ENCODE results near the gene IFNLR1. TPM values are rescaled to one million over a fixed set of nuclear protein-coding genes. Genes with fewer than 3 reads are reported as not detected.
"Not testable (repeated sequence)": the region's sequence is repeated elsewhere in the genome, so short reads cannot be mapped to it uniquely, and the experiment has no call there.

The IFNLR1 gene
- total RNA-seq = 0.39 and 0.41 TPM in 2 replicates

DNA sequence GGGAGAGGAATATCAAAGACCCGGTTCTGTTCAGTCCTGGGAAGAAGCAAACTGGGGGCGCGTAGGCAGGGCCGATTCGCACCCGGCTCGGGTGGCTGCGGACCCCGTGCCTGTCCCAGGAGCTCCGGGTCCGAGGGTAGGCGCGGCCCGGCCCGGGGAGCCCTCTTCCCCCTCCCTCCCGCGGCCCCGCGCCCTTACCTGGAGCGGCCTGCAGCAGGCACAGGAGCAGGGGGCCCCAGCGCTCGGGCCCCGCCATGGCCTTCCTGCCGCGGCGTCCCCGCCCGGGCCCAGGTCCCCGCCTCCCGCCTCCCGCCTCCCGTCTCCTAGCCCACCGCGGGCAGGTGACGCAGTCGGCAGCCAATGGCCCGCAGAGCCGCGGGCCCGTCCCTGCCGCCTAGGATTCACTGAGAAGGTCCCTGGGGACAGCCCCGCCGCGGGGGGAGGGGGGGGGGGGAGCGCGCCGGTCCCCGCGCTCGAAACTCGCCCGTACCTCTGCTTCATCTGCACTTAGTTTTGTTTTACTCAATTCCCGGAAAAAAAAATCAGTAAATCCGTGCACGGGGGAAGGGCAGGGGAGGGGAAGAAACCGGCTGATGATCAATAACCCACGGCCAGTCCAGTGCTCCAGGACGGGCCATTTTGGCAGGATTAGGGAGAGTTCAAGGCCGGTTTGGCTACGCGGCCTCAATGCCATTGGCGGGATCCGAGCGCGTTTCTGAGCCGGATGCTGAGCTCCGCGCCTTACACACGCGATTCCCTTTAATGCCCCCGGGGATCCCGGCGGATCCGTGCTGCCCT lies at the start of gene IFNLR1:
IFNLR1 (minus strand) TSS at position 297 of the 798 bp plus-strand sequence; CDS start at position 256, 41 bp downstream.
- DNase-seq (ENCODE audit: extremely low read depth, low read depth, low spot score) = no peak

DNA sequence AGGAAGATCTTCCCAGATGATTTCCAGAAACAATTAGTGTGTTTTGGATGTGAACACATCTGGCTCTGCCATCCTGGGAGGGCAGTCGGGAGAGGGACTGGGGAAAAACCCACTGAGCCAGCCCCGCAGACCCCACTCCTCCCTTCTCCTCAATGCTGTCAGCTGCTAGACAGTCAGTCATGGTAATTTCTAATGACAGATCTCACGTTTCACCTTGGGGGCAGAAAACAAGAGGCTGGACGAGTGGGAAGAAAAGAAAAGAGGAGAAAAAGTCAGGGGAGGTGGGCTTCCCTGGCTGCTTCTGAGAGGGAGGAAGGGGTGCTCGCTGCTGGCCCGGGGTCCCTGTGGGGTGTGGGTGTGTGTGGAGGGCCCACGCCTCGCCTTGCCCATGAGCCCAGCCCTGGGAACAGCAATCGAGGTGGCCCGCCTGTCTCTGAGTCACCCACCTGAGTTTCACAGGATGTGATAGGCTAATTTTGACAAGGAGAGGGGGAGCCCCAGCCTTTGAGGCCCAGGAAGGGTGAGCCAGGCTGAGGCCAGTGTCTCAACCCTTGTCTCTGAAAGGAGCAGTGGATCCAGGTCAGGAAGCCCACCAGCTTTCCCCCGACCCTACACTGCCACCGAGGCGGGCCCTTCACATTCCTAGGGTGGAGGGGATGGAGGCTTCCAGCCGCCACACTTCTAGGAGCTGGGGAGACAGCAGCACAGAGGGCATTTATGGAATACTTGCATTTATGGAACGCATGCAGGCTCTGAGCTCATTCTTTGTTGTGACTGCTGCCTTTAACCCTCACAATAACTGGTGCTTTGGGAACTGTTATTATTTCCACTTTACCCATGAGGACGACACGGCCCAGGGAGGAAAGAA lies 49.1 kb upstream of the IFNLR1 start:
- no peak for DNase-seq (ENCODE audit: extremely low read depth, low read depth, low spot score)

DNA sequence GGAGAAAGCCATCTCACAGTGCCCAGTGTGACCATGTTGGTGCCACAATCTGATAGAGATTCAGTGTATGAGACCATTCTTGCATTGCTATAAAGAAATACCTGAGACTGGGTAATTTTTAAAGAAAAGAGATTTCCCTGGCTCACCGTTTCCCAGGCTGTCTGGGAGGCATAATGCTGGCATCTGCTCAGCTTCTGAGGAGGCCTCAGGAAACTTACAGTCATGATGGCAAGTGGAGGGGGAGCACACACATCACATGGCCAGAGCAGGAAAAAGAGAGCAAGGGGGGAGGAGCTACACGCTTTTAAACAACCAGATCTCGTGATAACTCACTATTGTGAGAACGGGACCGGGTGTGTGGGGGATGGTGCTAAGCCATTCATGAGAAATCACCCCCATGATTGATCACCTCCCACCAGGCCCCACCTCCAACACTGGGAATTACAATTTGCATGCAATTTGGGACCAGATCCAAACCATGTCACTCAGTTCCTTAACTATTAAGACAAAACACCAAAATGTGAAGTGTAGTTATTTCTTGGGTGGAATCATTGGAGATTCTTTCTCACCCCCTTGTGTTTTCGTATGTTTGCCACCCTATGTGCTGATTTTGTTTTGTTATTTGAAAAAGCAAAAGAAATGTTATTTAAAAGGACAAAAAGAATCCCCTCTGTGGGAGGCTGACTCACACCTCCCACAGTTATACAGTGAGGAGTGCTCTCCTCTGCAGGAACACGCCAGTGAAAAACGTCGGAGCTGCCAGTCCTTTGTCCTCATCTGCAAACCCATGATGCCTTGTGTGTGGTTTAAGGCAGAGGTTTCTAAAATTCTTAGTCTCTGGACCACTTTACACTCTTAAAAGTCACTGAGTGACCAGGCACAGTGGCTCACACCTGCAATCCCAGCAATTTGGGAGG lies 46.9 kb upstream of the IFNLR1 start:
- DNase-seq (ENCODE audit: extremely low read depth, low read depth, low spot score) = no peak

DNA sequence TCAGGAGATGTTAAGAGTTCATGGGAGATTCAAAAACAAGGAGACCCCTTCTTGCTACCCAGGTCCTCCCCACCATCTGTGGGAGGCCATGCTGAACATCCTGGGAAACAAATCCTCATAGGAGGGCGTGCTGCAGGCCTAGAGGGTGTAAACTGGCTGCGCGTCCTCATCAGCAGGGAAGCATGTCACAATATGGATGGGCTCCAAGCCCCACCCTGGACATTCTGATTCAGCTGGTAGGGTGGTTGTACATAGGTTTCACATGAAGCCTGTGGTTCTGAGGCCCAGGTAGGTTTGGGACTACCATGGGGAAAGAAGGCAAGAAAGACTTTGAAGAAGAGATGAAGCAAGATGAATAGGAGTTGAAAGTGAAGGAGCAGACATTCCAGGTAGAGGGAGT lies 44.6 kb upstream of the IFNLR1 start:
- DNase-seq (ENCODE audit: extremely low read depth, low read depth, low spot score) = no peak

DNA sequence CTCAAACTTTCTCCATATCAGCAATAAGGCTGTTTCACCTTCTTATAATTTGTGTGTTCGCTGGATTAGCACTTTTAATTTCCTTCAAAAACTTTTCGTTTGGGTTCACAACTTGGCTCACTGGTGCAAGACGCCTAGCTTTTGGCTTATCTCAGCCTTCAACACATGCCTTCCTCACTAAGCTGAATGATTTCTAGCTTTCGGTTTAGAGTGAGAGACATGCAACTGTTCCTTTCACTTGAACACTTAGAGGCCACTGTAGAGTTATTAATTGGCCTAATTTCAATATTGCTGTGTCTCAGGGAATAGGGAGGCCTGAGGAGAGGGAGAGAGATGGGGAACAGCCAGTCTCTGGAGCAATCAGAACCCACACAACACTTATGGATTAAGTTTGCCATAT lies 41.2 kb upstream of the IFNLR1 start:
- no peak for DNase-seq (ENCODE audit: extremely low read depth, low read depth, low spot score)

DNA sequence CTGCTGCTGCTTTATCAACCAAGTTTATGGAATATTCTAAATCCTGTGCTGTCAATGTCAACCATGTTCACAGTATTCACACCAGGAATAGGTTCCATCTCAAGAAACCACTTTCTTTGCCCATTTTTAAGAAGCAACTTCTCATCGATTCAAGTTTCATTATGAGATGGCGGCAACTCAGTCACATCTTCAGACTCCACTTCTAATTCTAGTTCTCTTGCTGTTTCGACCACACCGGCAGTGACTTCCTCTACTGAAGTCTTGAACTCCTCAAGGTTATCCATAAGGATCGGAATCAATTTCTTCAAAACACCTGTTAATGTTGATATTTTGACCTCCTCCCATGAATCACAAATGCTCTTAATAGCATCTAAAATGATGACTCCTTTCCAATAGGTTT lies 39.7 kb upstream of the IFNLR1 start:
- DNase-seq (ENCODE audit: extremely low read depth, low read depth, low spot score) = no peak

DNA sequence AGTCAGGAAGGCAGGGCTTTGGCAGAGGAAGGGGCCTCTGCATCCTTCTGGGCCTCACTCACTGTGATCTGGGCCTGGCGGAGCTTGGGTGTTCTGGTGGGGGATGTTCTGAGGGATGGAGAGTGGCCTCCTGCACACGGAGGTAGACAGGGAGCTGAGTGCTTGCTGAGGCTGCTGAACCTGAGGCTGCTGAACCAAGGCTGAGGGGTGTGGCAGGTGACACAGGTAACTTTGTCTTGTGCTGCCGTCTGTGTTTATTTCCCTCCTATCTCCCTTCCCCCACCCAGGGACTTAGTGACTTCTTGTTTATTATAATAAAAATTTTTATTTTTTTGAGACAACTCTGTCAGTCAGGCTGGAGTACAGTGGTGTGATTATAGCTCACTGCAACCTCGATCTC lies 37.7 kb upstream of the IFNLR1 start:
- DNase-seq (ENCODE audit: extremely low read depth, low read depth, low spot score) = no peak

DNA sequence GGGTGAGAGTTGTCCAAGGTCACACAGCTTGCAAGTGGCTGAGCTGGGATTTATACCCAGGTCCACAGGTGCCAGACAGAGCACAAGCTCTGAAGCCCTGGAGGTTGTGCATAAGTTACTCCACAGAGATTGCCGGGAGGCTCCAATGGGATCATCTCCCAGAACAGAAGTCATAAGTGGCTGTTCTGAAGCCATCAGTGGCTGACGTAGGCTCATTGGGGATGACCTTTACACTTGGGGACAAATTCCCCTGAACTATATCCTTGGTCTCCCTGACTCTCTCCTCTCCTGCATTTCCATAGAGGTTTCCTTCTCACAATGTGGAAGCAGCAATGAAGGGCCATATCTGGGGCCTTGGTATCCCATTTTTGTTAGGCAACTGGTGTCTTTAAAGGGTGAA lies 37.0 kb upstream of the IFNLR1 start:
- no peak for DNase-seq (ENCODE audit: extremely low read depth, low read depth, low spot score)

DNA sequence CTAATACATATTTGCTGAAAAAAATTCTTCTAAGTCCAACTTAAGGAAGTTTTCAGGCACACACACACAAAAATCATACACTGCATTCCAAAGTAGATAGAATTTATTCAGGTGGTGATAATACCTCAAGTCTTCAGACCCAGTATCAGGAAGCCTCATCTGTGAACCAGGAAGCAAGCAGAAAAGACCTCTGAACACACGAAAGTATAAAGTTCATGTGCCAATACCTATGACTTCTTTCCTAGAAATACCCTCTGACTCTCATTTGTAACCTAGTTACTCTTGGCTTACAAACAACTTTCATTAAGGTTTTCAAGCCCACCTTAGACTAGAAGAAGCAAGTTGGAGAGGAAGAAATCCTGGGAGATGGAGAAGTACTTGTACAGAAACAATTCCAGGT lies 35.7 kb upstream of the IFNLR1 start:
- no peak for DNase-seq (ENCODE audit: extremely low read depth, low read depth, low spot score)

DNA sequence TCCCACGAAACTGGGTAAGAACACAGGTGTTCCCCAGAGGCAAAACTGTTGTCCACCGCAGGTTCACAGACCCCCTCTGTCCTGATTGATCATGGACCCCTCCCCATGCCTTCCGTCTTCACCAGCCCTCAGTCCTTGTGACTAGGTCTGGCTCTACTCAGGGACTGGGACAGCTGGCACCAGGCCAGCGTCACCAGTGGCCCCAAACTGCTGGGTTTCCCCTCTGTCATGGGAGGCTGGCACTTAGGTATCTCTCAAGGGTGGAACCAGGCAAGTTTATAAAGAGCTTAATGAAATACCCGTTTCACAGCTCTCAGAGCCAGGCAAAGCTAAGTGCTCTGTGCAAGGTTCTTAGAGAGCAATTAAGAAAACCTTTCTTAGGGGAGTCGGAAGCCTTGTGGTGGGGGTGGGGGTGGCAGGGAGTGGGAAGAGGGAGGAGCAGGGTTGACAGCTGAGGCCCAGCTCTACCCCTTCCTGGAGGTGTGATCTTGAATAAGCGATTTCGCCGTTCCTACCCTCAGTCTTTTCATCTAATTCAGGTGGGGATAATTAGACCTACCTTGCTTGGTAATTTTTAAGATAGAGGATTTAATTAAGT lies 35.0 kb upstream of the IFNLR1 start:
- no peak for DNase-seq (ENCODE audit: extremely low read depth, low read depth, low spot score)

DNA sequence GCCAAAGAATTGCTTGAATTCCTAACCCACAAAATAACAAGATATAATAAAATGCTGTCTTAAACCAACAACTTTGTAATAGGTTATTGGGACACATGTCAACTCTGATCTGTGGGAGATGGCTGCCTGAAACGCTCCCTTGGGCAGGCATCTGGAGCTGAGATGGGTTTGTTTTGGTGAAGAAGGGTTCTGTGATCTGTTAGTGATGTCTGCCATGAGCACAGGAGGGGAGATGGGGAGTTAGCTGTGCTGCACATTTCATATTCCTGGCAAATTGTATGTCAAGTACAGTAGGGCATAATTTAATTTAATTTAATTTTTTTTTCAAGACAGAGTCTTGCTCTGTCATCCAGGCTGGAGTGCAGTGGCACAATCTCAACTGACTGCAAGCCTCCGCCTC lies 34.2 kb upstream of the IFNLR1 start:
- no peak for DNase-seq (ENCODE audit: extremely low read depth, low read depth, low spot score)

DNA sequence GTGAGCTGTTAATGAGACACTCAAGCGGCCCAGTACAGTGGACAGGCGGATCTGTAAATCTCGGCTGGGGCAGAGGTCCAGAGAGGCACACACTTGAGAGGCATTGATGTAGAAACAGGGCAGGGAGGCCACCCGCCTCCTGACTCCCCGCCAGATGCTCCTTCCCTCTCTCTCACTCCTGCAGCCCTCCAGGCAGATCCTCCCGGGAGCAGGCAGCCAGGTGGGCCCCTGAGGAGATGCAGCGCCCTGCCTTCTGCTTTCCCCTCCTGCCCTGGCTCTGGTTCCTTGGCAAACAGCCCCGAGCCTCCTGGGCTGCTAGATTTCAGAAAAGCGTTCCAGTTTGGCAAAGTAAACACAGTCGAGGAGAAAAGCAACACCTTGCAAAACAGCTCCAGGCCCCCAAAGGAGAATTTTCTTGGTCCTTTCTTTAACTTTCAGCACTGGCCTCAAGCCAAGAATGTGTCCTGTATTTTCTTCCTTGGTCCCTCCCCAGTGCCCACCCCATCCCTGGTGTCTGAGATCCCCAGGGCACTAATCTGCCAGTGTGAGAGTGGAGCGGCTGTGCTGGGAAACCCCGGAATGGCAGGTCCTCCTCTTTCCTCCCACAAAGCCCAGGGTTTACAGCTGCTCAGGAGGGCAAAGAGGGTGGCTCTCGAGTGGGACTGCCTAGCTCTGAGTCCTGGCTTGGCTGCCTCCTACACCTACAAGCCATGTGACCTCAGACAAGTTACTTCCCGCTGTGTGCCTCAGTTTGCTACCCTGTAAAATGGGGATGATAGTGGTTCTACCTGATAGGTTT lies 29.4 kb upstream of the IFNLR1 start:
- no peak for DNase-seq (ENCODE audit: extremely low read depth, low read depth, low spot score)

DNA sequence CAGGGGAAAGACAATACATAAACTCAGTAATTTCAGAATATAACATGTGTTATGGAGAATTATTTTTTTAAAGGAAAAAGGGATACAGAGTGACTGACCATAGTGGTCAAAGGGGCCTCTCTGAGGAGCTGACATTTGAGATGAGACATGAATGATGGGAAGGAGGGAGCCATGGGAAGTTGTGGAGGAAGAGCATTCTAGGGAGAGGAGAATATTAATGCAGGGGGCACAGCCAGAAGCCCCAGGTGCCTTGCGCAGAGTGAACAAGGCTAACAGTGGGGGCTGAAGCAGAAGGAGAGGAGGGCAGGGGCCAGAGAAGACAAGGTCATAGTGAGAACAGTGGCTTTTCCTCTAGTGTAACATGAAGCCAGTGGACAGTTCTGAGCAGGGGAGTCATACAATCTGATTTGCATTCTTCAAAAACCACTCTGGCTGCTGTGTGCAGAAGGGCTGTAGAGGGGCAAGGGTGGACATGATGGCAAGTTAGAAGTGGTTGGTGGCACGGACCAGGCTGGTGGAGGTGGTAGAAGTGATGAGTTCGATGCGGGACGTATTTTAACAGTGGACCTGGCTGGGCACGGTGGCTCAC lies 28.2 kb upstream of the IFNLR1 start:
- no peak for DNase-seq (ENCODE audit: extremely low read depth, low read depth, low spot score)

DNA sequence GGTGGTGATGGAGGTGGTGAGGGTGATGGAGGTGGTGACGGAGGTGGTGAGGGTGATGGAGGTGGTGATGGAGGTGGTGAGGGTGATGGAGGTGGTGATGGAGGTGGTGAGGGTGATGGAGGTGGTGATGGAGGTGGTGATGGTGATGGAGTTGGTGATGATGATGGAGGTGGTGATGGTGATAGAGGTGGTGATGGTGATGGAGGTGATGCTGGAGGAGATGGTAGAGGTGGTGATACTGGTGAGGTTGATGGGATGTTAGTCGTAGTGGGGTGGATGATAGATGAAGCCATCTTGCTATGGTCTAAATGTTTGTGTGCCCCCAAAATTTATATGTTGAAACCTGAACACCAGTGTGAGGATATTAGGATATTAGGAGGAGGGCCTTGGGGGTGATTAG lies 25.3 kb upstream of the IFNLR1 start:
- DNase-seq (ENCODE audit: extremely low read depth, low read depth, low spot score) = no peak

DNA sequence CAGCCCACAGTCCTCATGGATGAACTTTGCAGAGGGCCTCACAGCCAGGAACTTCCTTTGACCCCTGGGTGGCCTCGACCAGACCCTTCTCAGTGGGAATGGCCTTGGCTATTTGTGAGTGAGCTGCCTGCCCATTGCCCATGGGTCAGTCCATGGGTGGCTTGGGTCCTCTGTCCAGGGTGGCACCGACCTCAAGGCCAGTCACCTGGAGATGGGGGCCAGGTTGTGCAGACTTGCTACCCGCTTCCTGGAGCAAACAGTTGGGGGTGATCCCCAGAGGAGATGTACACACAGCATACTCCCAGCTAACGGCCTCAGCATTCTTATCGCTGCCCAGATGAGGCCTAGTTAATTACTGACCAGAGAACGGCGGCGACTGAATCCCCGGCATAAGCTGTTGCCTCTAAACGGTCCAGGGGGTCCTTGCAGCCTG lies 23.1 kb upstream of the IFNLR1 start:
- no peak for DNase-seq (ENCODE audit: extremely low read depth, low read depth, low spot score)

DNA sequence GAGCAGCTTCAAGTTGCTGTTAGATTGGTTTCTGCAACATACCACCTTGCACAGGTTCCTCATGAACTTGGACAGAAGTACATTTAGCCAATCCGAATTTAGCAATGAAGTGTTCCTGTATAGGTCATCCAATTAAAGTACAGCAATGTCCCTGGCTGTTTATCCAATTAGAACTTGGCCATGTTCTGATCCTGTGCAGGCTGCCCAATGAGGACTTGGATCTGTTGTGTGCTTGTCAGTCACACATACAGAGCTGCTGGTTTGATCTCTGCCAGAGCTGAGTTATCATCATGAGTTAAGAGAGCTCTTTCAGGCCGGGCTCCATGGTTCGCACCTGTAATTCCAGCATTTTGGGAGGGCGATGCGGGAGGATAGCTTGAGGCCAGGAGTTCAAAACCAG lies 22.0 kb upstream of the IFNLR1 start:
- DNase-seq (ENCODE audit: extremely low read depth, low read depth, low spot score) = no peak

DNA sequence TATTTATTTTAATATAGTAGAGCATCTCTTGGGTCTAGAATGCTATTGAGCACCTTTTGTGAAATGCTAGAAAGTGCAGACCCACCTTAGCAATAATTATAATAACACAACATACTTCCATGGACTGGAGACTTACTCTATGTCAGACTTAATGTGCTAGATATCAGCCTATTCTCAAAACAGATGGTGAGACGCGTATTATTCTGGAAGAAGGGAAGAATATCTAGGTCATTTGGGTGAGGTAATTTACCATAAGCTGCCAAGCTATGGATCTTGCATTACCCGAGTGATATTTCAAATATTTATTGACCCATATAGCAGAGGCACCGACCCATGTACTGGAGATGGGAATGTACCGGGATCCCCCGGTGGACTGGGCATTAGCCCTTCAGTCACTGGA lies 20.6 kb upstream of the IFNLR1 start:
- no peak for DNase-seq (ENCODE audit: extremely low read depth, low read depth, low spot score)

DNA sequence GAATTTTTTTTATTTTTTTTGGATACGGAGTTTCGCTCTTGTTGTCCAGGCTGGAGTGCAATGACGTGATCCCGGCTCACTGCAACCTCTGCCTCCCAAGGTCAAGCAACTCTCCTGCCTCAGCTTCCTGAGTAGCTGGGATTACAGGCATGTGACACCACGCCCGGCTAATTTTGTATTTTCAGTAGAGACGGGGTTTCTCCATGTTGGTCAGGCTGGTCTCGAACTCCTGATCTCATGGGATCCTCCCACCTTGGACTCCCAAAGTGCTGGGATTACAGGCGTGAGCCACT lies 20.3 kb upstream of the IFNLR1 start:
- not testable (repeated sequence) for DNase-seq (ENCODE audit: extremely low read depth, low read depth, low spot score)

DNA sequence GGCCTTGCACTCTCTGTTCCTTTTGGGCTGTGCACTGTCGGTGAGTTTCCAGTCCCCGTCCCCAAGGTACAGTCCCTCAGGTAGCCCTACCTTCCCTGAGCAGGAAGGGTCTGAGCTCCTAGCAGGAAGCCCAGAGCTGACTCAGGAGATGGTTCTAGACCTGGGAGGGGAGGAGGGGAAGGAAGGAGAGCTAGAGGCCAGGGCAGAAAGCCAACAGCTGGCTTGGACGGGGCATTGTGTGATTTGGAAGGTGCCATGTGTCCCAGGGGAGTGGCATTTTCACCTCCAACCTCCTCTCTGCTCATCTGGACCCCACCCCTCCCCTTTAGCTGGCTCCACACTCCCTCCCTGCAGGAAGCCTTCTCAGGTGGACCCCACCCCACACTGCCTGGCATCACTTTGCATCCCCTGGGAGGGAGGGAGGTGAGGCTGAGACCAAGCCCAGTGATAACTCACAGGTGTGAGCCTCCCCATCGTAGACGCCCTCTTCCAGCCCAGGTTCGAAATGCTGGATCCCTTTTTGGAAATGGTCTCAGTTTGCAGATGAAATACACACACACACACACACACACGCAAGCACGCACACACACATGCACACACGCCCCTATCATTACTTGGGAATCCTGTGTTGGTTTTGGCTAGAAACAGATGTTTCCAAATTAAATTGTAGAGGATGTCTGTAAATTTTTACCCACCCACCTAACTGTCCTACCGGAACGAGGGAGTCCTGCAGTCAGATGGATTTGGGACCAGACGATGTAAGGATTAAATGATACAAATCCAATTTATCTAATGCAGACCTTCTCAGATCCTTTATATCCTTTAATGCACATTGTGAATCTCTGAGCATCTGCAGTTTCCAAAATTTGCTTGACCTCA lies 19.7 kb upstream of the IFNLR1 start:
- DNase-seq (ENCODE audit: extremely low read depth, low read depth, low spot score) = no peak
